HG02588 (cell line): ENCODE measurements around the gene SH3BGRL2.

Experiments used
- ATAC-seq: cut with Tn5 transposase; IDR thresholded peaks from one replicate; pipeline ENCODE4 v1.9.1; 2021; ENCODE audit warnings: mild to moderate bottlenecking, moderate library complexity; ENCODE audit not compliant: unreplicated experiment

The SH3BGRL2 gene

DNA sequence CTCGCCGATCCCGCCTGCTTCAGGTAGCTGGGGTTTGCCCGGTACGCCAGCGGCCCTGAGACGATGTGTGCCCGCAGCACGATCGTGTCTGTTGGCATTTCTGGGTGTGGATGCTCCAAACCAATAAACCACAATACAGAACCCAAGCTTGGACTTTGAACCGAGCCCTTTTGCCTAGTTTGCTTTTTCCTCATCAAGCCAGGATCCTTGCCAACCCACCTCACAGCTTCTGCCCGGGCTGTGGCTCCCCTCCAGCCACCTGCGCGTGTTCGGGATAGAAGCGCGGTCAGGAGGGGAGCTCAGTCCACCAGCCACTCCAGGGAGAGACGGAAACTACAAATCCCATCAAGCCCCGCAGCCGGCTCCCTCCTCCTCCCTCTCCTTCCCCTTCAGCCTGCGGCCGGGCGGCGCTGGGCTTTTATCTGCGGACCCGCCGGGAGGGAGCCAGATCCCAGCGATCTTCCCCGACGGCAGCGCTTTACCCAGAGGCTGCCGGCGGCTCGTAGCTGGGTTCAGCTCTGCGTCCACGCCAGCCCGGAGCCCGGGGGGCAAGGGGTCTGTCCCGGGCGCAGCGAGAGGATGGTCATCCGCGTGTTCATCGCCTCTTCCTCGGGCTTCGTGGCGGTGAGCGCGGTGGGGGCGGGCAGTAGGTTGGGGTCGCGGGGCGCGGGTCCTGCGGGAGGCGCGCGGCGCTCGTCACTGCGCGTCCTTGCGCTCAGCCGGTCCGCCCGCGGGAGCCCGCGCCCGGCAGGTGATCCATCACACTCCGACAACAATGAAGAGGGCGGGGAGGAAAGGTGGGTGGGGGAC lies at the start of gene SH3BGRL2:
TSS of gene SH3BGRL2 (plus strand) at position 447 of the 810 bp plus-strand sequence. CDS start at position 580, 133 bp downstream.
- ATAC-seq, result peak; percentile 70

DNA sequence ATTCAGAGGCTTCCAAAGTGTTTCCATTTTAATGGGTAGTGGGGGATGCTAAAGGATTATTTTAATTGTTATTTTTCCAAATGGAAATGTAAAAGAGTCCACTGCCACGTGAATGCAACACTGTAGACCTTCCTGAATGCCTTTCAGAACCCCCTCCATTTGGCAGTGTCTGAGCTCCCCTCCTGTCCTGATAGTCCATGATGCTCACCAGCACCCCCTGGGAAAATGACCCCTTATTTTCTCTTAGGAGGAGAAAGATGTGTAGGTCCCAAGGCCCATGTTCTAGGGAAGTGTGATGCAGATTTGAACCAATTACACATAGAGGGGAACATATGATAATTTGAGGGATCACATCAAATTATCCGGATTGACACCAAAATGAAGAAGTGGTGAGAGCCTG lies 46.8 kb upstream of the SH3BGRL2 start:
- no peak for ATAC-seq

DNA sequence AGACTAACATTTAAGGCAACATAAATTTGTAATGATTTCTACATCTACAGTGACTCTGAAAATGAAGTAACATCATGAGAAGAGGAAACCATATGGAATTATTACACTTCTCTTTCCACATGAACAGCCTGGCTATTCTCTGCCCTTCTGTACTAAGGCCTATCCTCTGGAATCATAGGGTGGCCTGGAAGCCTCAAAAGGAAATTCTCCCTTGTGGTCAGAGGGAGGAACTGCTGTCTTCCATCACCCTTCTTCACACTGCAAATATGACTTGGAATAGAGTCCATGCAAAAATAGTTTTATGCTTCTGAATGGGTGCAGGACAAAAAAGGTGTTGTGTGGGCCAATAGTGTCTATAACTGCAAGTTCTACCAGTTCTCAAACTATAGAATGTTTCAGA lies 44.6 kb upstream of the SH3BGRL2 start:
- no peak for ATAC-seq

DNA sequence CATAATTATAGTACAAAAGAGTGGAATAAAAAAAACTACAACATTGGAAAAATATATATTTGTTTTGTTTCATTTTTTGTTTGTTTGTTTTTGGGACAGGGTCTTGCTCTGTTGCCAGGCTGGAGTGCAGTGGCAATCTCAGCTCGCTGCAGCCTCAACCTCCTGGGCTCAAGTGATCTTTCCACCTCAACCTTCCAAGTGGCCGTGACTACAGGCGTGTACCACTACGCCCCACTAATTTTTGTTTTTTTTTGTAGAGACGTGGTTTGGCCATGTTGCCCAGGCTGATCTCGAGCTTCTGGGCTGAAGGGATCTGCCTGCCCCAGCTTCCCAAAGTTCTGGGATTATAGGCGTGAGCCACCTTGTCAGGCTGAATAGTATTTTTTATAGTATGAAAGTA lies 41.4 kb upstream of the SH3BGRL2 start:
- no peak for ATAC-seq

DNA sequence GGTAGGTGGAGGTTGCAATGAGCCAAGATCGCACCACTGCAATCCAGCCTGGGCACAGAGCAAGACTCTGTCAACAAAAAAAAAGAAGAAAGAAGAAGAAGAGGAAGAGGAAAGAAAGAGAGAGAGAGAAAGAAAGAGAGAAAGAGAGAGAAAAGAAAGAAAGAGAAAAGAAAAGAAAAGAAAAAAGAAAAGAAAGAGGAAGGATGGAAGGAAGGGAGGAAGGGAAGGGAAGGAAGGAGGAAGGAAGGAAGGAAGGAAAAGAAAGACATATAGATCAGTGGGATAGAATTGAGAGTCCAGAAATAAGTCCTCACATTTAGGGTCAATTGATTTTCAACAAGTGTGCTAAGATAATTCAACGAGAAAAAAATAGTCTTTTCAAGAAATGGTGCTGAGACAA lies 34.0 kb upstream of the SH3BGRL2 start:
- ATAC-seq, result no peak

DNA sequence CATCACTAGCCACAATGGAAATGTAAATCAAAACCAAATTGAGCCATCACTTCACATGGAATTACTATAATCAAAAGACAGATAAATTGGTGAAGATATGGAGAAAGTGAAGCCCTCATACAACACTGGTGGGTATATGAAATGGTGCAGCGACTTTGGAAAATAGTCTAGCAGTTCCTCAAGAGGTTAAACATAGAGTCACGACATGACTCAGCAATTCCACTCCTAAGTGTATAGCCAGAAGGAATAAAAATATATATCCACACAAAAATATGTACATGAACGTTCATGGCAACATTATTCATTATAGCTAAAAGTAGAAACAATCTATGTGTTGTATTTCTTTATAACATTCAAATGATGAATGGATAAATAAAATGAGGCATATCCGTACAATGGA lies 33.1 kb upstream of the SH3BGRL2 start:
- ATAC-seq, result no peak

DNA sequence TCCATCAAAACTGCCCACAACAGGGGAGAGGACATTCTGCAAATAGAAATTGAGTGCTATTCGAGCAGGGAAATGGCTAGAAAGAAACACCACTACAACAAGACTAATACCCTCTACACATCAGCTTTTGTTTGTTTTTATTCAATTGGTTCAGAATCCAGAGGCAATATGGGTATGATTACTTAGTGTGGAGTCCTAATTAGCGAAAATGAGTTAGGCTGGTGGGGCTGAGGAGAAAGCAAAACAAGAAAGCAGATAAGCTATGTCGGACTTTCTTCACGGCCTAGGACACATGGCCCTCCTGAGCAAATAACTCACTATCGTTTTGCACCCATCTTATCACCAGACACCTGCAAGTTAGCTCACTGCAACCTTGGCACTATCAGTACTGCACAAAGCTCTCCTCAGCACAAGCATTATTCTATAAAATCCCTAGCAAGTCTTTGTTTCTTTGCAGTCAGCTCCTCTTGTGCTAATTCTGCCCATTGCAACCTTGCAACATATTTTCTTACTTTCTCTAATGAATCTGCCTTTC lies 31.3 kb upstream of the SH3BGRL2 start:
- ATAC-seq, result no peak

DNA sequence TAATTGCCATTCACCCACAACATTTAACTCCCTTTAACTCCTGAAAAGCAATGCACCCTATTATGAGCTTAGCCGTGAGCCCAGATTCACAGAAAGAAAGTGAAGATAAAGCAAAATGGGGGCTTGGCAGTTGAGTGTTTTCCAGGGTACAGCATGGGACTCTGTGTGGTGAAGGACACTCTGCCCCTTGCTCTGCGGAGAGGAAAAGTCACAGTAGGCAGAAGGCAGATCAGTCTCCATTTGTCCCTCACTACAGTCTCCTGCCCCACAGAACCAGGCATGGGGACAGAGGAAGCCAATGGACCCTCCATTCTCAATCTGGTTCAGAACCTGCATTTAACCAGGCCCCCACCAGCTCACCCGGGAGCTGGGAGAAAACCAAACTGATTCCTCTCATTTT lies 30.8 kb upstream of the SH3BGRL2 start:
- no peak for ATAC-seq

DNA sequence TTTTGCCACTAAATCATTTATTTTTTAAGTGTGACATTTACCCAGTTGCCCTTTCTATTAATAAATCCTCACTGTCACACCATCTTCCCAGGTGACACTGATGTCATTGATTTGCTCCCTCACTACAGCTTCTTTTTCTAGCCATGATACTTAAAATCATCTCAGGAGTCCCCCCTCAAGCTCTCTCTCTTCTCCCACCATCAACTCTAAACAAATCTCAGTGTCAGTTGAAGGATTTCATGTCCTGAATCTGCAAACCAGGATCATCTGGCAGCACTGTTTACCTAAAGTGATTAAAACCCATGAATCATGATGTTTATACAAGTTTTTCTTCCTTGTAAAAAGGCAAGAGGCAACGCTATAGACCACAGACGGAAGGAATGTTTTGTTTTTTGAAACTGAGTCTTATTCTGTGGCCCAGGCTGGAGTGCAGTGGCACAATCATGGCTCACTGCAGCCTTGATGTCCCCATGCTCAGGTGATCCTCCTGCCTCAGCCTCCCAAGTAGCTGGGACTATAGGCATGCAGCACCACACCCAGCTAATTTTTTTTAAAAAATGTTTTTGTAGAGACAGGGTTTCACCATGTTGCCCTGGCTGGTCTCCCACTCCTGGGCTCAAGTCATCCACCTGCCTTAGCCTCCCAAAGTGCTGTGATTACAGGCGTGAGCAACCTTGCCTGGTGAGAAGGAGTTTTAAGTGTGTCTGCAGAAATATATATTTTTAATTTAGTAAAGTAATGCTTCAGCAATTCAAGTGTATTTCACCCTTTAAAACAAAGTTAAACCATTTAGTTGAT lies 30.1 kb upstream of the SH3BGRL2 start:
- ATAC-seq, result no peak

DNA sequence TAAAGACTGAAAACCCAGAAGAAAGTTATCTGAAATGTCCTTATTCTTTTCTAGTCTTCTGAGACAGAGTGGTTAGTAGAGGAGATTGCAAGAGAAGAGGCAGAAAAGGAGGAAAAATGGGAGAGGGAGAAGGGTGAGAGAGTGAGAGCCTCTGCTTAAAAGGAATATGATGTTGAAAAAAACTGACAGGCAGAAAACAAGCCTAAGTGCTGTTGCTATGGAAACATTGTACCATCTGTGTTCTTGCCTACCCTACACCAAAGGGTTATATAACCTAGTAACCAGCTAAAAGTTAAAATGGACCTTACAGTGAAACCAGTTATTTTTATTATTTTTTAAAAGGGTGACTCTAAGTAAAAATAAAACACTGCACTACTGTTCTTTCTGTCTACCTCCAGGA lies 28.3 kb upstream of the SH3BGRL2 start:
- no peak for ATAC-seq

DNA sequence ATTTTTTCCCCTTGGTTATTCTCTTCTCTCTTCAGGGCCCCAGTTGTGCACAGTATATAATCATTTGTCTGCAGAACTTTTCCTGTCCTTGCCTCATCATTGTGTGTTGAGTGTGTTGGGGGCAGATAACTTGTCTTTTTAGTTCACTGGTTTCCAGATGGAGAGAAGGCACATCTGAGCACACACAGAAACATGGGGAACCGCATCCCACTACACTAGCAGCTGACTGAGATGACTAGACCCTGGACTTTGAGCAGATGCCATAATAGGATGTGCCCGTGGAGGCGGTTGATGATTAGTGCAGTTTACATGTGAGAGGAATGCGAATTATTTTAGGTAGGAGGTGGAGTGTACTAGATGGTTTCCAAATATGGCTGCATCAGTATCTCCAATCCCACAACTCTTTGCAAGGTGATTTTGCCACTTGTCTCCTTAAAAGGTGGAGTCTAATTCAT lies 26.5 kb upstream of the SH3BGRL2 start:
- ATAC-seq, result no peak

DNA sequence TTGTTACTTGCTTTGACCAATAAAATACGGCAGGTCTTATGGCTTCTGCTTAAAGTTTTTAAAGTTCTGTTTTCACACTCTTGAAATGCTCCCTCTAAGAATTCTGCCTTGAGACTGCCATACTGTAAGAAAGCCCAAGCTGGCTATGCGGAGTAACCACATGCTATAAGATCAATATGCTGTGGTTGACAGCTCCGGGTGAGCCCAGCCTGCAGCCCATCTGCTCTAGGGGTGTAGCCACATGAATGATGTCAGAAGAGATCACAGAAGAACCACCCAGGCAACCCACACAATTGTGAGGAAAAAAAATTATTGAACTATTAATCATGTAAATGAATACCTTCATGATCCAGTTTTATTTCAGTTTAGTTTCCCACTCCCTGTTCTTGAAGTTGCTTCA lies 26.1 kb upstream of the SH3BGRL2 start:
- ATAC-seq, result no peak

DNA sequence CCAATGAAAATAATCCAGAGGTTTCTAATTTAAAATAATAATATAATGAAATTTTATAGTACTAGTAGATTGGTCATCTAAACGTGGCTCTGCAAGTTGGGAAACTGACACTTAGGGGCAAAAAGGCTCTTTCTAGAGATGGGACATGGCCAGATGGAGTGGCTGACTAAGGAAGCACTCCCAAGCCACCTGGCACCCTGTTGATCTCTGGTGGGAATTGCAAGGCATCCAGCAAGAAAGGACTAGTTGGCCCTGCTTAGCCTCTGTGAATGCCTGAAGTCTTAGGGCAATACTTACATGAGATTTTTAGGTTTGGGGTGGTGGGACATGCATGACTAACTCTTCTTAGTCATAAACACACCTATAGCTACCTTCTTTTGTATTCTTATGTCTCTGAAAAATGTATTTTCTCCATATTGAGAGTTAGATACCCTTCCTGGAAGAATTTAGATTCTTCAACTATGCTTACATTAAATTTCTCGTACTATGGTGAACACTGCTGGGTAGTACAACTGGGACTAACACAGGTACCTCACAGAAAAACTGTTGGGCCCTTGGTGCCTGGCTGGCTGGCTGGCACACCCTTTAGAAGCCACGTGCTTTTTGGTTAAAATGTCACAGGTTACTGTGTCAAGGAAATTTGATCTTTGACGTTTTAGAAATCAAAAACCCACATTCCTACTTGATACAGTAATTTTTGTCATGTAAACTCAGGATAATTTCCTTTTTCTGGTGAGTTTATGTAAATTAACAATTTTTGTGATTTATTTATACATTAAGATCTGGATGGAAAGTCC lies 25.0 kb upstream of the SH3BGRL2 start:
- ATAC-seq, result no peak

DNA sequence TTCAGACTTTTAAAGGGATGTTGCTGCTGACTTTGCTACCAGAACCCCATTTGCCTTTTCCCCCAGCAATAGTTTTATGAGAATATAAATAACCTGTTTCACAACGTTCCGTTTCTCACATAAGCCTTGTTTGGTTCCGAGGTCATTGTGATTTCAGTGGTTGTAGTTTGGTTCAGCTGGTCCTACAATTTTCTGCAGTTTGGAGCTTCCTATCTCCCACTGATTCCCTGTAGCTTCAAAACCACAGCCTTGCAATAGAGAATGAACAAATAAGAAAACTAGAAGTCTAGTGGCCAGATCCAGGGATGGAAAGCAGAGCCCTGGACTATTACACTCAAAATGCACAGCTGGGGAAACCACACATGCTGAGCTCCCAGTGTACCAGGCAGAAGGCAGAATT lies 24.1 kb upstream of the SH3BGRL2 start:
- no peak for ATAC-seq

DNA sequence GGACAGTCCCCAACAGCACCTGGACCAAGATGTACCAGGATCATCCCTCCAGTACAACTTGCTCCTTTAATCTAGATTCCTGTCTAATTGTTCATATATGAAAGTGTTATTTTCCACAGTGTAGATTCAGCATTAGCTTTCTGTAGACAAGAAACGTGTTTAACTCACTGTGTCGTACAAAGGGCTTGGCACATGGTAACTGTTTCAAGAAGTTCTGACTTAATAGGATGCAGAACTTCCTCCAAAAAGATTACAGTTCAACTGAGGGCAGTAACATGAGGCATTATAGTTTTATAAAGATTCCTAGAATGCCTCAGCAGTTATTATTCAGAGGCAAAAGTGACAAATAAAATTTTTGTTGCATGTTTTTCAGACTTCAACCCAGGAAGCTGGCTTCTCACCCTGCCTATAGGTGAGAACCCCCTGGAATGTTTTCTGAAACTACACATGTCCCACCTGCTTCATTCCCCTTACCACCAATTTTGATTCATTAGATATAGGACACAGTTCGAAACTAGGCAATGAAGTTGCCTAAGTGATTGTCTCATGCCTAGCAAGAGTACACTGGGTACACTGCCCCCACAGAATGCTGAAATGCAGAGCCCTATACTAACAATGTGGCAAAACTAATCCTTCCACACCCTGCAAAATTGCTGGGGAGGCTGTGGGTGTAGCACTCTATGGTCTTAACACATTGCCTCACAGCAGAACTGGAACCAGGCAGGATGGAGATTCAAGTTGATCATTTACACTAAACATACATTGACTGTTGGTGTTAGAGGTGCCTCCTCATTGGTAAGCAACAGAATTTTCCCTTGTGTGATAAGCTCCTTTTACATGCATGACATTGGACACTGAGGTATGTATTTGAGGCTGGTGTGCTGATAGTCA lies 22.6 kb upstream of the SH3BGRL2 start:
- ATAC-seq, result no peak

DNA sequence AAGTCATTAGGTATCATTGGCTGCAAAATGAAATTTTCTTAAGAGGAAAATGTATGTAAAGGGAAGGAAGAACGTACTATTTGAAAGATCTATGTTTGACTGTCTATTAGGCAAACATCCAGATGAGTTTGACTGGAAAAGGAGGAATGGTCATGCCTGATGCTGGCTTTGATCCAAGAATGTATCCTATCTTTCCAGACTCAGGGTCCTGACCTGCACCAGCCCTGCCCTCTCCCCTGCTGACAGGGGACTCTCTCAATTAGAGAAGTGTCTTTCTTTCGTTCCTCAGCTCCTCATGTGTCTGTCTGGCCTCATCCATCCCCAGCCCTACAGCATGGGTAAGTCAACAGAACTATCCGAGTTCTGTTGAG lies 21.9 kb upstream of the SH3BGRL2 start:
- ATAC-seq, result no peak

DNA sequence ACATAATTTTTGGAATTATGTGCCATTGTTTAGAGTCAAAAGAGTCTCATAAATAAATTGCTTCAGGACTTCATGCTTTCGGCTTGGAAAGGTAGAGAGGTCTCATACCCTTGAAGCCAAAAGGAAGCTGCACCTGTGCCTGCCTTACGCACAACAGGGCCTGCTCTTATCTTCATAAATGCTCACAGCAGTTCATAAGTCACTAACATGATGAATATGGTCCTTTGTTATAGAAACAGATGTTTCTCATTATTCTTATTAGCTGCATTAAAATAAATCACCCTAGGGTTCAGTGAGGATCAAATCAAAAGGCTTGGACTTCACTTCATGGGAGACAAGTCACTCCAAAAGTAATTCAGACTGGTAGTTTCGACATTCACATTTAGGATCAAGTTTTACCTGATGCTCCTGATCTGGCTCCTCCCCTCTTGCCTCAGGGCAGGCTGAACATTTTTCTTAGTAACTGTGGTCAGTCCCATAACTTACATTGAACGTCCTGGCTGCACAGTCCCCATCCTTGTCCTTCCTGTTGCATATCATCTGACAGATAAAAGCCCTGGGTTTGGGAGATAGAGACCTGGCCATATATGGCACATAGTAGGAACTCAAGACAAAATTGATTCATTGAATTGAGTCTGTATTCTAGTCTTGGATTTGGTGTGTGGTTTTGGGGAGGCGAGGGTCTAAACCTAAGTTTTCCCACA lies 20.7 kb upstream of the SH3BGRL2 start:
- ATAC-seq, result no peak

DNA sequence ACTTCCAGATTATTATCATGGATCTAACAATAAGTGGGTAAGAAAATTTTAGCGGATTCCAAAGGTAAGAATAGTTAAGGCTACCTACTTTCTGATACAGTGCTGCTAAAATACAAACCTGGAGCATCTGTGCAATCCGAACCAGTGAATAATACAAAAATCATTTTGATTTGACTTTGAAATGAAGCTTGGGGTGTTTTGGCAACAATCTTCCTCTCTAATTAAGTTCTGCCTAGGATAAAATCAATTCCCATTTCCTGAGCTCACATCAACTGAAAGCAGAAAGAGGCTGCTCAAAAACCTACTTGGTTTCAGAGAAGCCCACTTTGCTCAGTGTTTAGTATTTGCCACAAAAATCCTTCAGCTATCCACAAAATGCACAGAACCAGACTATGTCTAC lies 18.7 kb upstream of the SH3BGRL2 start:
- no peak for ATAC-seq

DNA sequence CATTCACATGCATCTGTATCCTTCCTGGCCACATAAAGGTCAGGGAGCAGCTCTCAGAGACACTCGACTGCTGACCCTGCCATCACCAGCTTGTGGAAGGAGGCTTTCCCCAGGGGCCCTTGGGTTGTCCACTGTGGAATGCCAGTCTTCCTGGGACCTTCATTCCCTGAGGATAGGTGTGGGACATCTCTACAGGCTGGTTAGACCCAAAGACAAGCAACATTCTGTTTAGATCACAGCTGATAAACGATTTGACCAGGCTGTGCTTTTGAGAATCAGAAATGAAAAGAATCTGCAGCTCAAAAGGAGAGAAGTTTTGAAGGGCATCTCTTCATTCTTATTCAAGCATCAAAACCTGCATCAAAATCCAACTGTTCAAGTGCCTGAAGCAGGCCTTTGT lies 18.2 kb upstream of the SH3BGRL2 start:
- ATAC-seq, result no peak

DNA sequence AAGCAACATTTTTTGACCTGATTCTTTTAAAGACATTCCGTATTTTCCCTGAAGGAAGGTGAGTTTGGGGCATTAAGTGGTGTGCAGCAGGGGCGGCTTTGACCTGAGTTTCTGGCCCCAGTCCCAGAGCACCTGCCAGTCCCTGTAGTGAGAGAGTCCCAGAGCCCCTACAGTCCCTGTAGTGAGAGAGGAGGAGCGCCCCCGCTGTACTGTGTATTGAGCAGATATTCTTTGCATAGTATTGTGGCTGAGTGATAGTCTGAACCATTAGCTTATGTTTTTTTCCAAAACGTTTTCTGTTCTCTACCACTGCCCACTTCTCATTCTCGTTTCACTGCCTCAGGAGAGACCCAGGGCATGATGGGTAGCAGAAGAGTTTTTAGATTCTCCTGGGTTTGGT lies 17.2 kb upstream of the SH3BGRL2 start:
- no peak for ATAC-seq
